H1 (cell line): ENCODE results near the gene EIF4ENIF1. TPM values are rescaled to one million over a fixed set of nuclear protein-coding genes. Genes with fewer than 3 reads are reported as not detected.

Experiments
- CHD7 ChIP-seq: fragments of 300-600 bp; sonication (generic); IDR thresholded peaks from 2 replicates; pipeline ENCODE4 v1.7.1; 2012; ENCODE audit warnings: low read length, moderate library complexity, mild to moderate bottlenecking, inconsistent platforms; ENCODE audit not compliant: insufficient replicate concordance
- polyA plus RNA-seq, 7 experiments: library from polyadenylated mRNA; depleted of rRNA in 3 of 7; stranded (reverse) in 5 of 7; unstranded in 2 of 7; fragments of >200 nt in 5 of 7; fragments of 200-250 nt in 2 of 7; gene quantifications; 1 replicate in 5 of 7; 2 replicates in 1 of 7; 4 replicates in 1 of 7; pipeline versions ENCODE4 v1.2.1 to v1.2.3, GENCODE V29; 2011 to 2013; ENCODE audit warnings: missing spikeins in 2 of 7, mixed read lengths in 2 of 7
- total RNA-seq: library from RNA; stranded (reverse); fragmentation: NEBNext Ultra II Directional; extraction: Animal tissue kit (Norgen Biotek cat#: 25700); gene quantifications from 2 replicates; pipeline ENCODE4 v1.2.1, GENCODE V29; 2021

EIF4ENIF1 gene
- total and polyA plus RNA-seq, 2 of the 8 experiments (the other 6 are each of a cell fraction or from before 2014, with no cell fraction given): 21.9 to 23.6 TPM

DNA sequence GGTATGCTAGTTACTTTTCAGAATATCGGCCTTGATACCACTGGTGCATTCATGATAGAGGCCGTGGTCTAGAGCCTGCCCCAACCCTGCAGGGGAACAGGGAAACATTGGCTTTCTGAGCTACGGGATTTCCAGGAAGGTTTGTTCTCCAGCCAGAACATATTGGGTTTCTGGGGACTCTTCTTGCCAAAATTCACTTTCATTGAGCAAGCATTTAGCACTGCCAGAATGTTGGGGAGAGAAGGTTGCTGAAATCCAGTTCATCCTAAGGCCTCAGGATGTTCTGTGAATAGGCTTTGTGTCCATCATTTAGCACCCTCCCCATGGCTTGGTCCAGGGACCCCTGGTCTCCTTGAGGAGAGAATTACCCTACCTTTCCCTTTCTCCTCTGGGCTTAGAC, 53.5 kb downstream of the EIF4ENIF1 start (continued):
- TF ChIP-seq CHD7: no peak
